GM12878 (cell line): ENCODE data around the gene UBE3B. TPM values are rescaled to one million over a fixed set of nuclear protein-coding genes. Genes with fewer than 3 reads are reported as not detected.

Source experiments
- ATAC-seq: fragments of 200-7000 bp; cut with Tn5 transposase; 3 replicates; pipeline ENCODE4 v1.9.1; 2020; ENCODE audit warnings: mild to moderate bottlenecking, moderate library complexity
- BruUV-seq: library from RNA; stranded (reverse); fragments of 400-500 nt; replicated peaks from 2 replicates; lab custom pipeline; 2021; lab: Mats Ljungman, UMichigan
- CTCF ChIA-PET: fragments of 300-600 bp; sonication (Branson Sonifier 250); formaldehyde crosslinking; extraction: SDS; loops from one replicate; lab custom pipeline; 2021; ENCODE audit warnings: inconsistent platforms; lab: Yijun Ruan, JAX
- POLR2A ChIA-PET: fragments of 350-600 bp; formaldehyde crosslinking; extraction: SDS; loops from one replicate; lab custom pipeline; 2021; ENCODE audit warnings: inconsistent platforms; lab: Charles Lee
- RAD21 ChIA-PET: fragments of 300-600 bp; sonication (Branson Sonifier 250); formaldehyde crosslinking; loops from one replicate; lab custom pipeline; 2023; ENCODE audit warnings: antibody characterized with exemption; ENCODE audit not compliant: unreplicated experiment; lab: Charles Lee
- SMC1A ChIA-PET: fragments of 300-600 bp; sonication (Branson Sonifier 250); formaldehyde crosslinking; loops from one replicate; lab custom pipeline; 2023; ENCODE audit not compliant: unreplicated experiment, uncharacterized antibody; lab: Charles Lee
- DNase-seq: peaks from one replicate; pipeline ENCODE4 v3.0.0-alpha.2; 2011; ENCODE audit warnings: low read depth, low spot score
- FAIRE-seq: peaks from 3 replicates; lab custom pipeline; 2011; peaks lifted over from hg19 to GRCh38; lab: Jason Lieb, UNC
- H2AFZ ChIP-seq: 2 replicates; pipeline ENCODE4 v1.6.0; 2011; ENCODE audit warnings: low read depth, low read length, control low read depth; ENCODE audit not compliant: control insufficient read depth
- H3K27ac ChIP-seq: 2 replicates; pipeline ENCODE4 v1.5.1; 2011; ENCODE audit warnings: control low read depth; ENCODE audit not compliant: control insufficient read depth, insufficient read depth
- H3K27me3 ChIP-seq, 2 experiments: replicated peaks in 1 of 2; 2 replicates each; pipeline versions ENCODE4 v1.6.0 to v1.6.1; 2011; ENCODE audit warnings: low read length in 1 of 2; ENCODE audit not compliant: control insufficient read depth in 2 of 2, insufficient read depth in 2 of 2
- H3K36me3 ChIP-seq, 2 experiments: 2 replicates each; pipeline ENCODE4 v1.5.1; 2011; ENCODE audit warnings: low read length in 1 of 2; ENCODE audit not compliant: control insufficient read depth in 2 of 2, insufficient read depth in 2 of 2
- H3K4me1 ChIP-seq: 2 replicates; pipeline ENCODE4 v1.6.1; 2011; ENCODE audit warnings: mild to moderate bottlenecking, low read length, moderate library complexity, mixed read lengths; ENCODE audit not compliant: control insufficient read depth, insufficient read depth
- H3K4me2 ChIP-seq: 2 replicates; pipeline ENCODE4 v1.6.0; 2011; ENCODE audit warnings: control low read depth; ENCODE audit not compliant: control insufficient read depth, insufficient read depth
- H3K4me3 ChIP-seq: fragments of 200-600 bp; sonication (generic); 2 replicates; pipeline ENCODE4 v1.5.1; 2016
- H3K79me2 ChIP-seq: 2 replicates; pipeline ENCODE4 v1.6.0; 2011; ENCODE audit warnings: low read length; ENCODE audit not compliant: control insufficient read depth, insufficient read depth
- H3K9ac ChIP-seq: 2 replicates; pipeline ENCODE4 v1.8.0; 2011; ENCODE audit warnings: low read length, control low read depth, mixed read lengths; ENCODE audit not compliant: control insufficient read depth, insufficient read depth
- H3K9me3 ChIP-seq: replicated peaks from 3 replicates; pipeline ENCODE4 v1.5.1; 2011; ENCODE audit warnings: mild to moderate bottlenecking, low read length; ENCODE audit not compliant: control insufficient read depth, insufficient read depth
- H4K20me1 ChIP-seq: 2 replicates; pipeline ENCODE4 v1.6.0; 2011; ENCODE audit not compliant: control insufficient read depth, insufficient read depth
- BCL11A ChIP-seq: IDR thresholded peaks from 2 replicates; pipeline ENCODE4 v1.6.1; 2011; ENCODE audit warnings: low read depth, low read length
- E2F8 ChIP-seq: fragments of 450-650 bp; IDR thresholded peaks from 2 replicates; pipeline ENCODE4 v1.6.1; 2018; ENCODE audit warnings: mild to moderate bottlenecking, low read depth, moderate library complexity; ENCODE audit not compliant: partially characterized antibody
- E4F1 ChIP-seq: fragments of 450-650 bp; IDR thresholded peaks from 2 replicates; pipeline ENCODE4 v1.6.1; 2018; ENCODE audit warnings: borderline replicate concordance, mild to moderate bottlenecking; ENCODE audit not compliant: partially characterized antibody
- EP300 ChIP-seq, 2 experiments: fragments of 150-350 bp in 1 of 2; IDR thresholded peaks; 2 replicates each; pipeline ENCODE4 v1.6.1; 2011 to 2012; ENCODE audit warnings: low read depth in 2 of 2, low read length in 2 of 2, borderline replicate concordance in 1 of 2, improper control_type of control experiment in 1 of 2, inconsistent platforms in 1 of 2; ENCODE audit not compliant: control insufficient read depth in 1 of 2
- IKZF1 ChIP-seq: fragments of 450-650 bp; conservative IDR thresholded peaks from 2 replicates; pipeline ENCODE4 v1.6.1; 2017; ENCODE audit warnings: antibody characterized with exemption, mild to moderate bottlenecking
- JUNB ChIP-seq: IDR thresholded peaks from 2 replicates; pipeline ENCODE4 v1.6.1; 2016; ENCODE audit warnings: antibody characterized with exemption, mild to moderate bottlenecking
- NR2F1 ChIP-seq: fragments of 450-650 bp; conservative IDR thresholded peaks from 2 replicates; pipeline ENCODE4 v1.6.1; 2017; ENCODE audit warnings: mild to moderate bottlenecking
- RAD51 ChIP-seq: fragments of 450-650 bp; IDR thresholded peaks from 2 replicates; pipeline ENCODE4 v1.6.1; 2016; ENCODE audit warnings: moderate library complexity, mild to moderate bottlenecking, inconsistent platforms
- SUZ12 ChIP-seq: fragments of 200-600 bp; sonication (generic); IDR thresholded peaks from one replicate; pipeline ENCODE4 v1.6.1; 2018; ENCODE audit warnings: antibody characterized with exemption, mild to moderate bottlenecking; ENCODE audit not compliant: unreplicated experiment
- TCF3 ChIP-seq: IDR thresholded peaks from 2 replicates; pipeline ENCODE4 v1.6.1; 2012; ENCODE audit warnings: low read depth, mild to moderate bottlenecking, low read length, borderline replicate concordance; ENCODE audit not compliant: insufficient read depth
- ZBTB40 ChIP-seq: fragments of 450-650 bp; IDR thresholded peaks from 2 replicates; pipeline ENCODE4 v1.6.1; 2016; ENCODE audit warnings: mild to moderate bottlenecking, moderate library complexity, borderline replicate concordance
- ZZZ3 ChIP-seq: IDR thresholded peaks from 2 replicates; pipeline ENCODE4 v1.6.1; 2011; ENCODE audit warnings: low read depth; ENCODE audit not compliant: control insufficient read depth, insufficient read length
- WGBS: methylation state at CpG from one replicate; pipeline ENCODE4 v1.1.6; 2016; ENCODE audit warnings: low lambda C conversion rate; ENCODE audit not compliant: insufficient replicate concordance, insufficient coverage; ENCODE audit errors: missing lambda C conversion rate; 5-methylcytosine and 5-hydroxymethylcytosine counted together
- in situ Hi-C: fragments of 300-500 bp; cut with MboI; formaldehyde crosslinking; loops from 9 replicates; pipeline ENCODE4 v1.14.3; 2018; ENCODE audit warnings: mixed read lengths
- intact Hi-C: fragments of 100-400 bp; cut with micrococcal nuclease; formaldehyde crosslinking; loops from one replicate; pipeline ENCODE4 v1.14.2; 2022; ENCODE audit not compliant: unreplicated experiment
- polyA plus RNA-seq, 11 experiments: library from polyadenylated mRNA; depleted of rRNA in 4 of 11; unstranded in 6 of 11; stranded (reverse) in 5 of 11; fragments of >200 nt; fragmentation: Nextera tagmentation in 4 of 11; fragmentation: Illumina TruSeq in 1 of 11; extraction: Ambion mirVana in 4 of 11; extraction: Trizol in 1 of 11; gene quantifications; 1 replicate in 1 of 11; 2 replicates in 10 of 11; pipeline versions ENCODE4 v1.2.1 to v1.2.3, GENCODE V29; 2011 to 2016; ENCODE audit warnings: inconsistent platforms in 2 of 11, missing spikeins in 2 of 11, low read depth in 1 of 11
- total RNA-seq, 4 experiments: library from RNA; depleted of rRNA in 3 of 4; stranded (reverse); fragments of >200 nt in 3 of 4; fragmentation: Illumina TruSeq in 1 of 4; extraction: Trizol in 1 of 4; gene quantifications; 2 replicates each; pipeline versions ENCODE4 v1.2.1 to v1.2.3, GENCODE V29; 2013 to 2021

UBE3B gene
- total and polyA plus RNA-seq, 10 of the 15 experiments (the other 5 are each of a cell fraction or from before 2014, with no cell fraction given) = 7.4 to 25.3 (median 17.1) TPM

- TF ChIP-seq E4F1 = no peak
- no peak for TF ChIP-seq SUZ12
- no peak for TF ChIP-seq JUNB
- no peak for TF ChIP-seq BCL11A
Observed at GRCh38 chr12:109449845-109450532, 27.4 kb upstream of the UBE3B start (continued).

- no peaks in the 10 kb centered on the region for H4K20me1 ChIP-seq
- no peak for TF ChIP-seq IKZF1
- TF ChIP-seq RAD51 = no peak
- no peak for TF ChIP-seq E2F8
- no peak for TF ChIP-seq EP300 (IDR thresholded peaks at IDR 0.05; ENCODE audit: borderline replicate concordance in 1 of 2, control insufficient read depth in 1 of 2, low read depth in 2 of 2, low read length in 2 of 2)
- TF ChIP-seq ZBTB40 = no peak
- TF ChIP-seq TCF3 = no peak
- no peak for TF ChIP-seq ZZZ3
- TF ChIP-seq NR2F1 = no peak
Observed at GRCh38 chr12:109450980-109451379, 26.5 kb upstream of the UBE3B start.

More at GRCh38 chr12:109450980-109451379, 26.5 kb upstream of the UBE3B start:
- POLR2A ChIA-PET = no interaction called here
- no peaks in the 10 kb centered on the region for H3K79me2 ChIP-seq
- intact Hi-C loops = no loop called here
- DNase-seq = no peak
- CTCF ChIA-PET = no interaction called here
- no peaks in the 10 kb centered on the region for H3K9me3 ChIP-seq
- 96% methylated on average over 4 of the region's 4 CpGs for WGBS
- no peak overlapping the region for H3K4me3 ChIP-seq
- no peak for ATAC-seq
- peaks cover 20 to 29% of the 10 kb centered on the region in 2 experiments for H3K36me3 ChIP-seq
- RAD21 ChIA-PET = no interaction called here
- in situ Hi-C loops = no loop called here
- SMC1A ChIA-PET = no interaction called here
- FAIRE-seq = no peak
- no peak overlapping the region for H3K4me2 ChIP-seq
- BruUV-seq = no TSS peak
- no peaks in the 10 kb centered on the region for H3K4me1 ChIP-seq
- no peaks in the 10 kb centered on the region for H3K27me3 ChIP-seq
- no peak overlapping the region for H2AFZ ChIP-seq
- no peak overlapping the region for H3K9ac ChIP-seq
- H3K27ac ChIP-seq = no peak overlapping the region
